GM21526 (cell line): ENCODE data around the gene RASA2.
A peak's percentile ranks its signal among the peaks of the same experiment; 100 is the strongest.

Source experiments
- ATAC-seq: cut with Tn5 transposase; IDR thresholded peaks from one replicate; pipeline ENCODE4 v1.9.1; 2021; ENCODE audit warnings: moderate library complexity; ENCODE audit not compliant: unreplicated experiment, low FRiP score

The RASA2 gene, protein sequence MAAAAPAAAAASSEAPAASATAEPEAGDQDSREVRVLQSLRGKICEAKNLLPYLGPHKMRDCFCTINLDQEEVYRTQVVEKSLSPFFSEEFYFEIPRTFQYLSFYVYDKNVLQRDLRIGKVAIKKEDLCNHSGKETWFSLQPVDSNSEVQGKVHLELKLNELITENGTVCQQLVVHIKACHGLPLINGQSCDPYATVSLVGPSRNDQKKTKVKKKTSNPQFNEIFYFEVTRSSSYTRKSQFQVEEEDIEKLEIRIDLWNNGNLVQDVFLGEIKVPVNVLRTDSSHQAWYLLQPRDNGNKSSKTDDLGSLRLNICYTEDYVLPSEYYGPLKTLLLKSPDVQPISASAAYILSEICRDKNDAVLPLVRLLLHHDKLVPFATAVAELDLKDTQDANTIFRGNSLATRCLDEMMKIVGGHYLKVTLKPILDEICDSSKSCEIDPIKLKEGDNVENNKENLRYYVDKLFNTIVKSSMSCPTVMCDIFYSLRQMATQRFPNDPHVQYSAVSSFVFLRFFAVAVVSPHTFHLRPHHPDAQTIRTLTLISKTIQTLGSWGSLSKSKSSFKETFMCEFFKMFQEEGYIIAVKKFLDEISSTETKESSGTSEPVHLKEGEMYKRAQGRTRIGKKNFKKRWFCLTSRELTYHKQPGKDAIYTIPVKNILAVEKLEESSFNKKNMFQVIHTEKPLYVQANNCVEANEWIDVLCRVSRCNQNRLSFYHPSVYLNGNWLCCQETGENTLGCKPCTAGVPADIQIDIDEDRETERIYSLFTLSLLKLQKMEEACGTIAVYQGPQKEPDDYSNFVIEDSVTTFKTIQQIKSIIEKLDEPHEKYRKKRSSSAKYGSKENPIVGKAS

DNA sequence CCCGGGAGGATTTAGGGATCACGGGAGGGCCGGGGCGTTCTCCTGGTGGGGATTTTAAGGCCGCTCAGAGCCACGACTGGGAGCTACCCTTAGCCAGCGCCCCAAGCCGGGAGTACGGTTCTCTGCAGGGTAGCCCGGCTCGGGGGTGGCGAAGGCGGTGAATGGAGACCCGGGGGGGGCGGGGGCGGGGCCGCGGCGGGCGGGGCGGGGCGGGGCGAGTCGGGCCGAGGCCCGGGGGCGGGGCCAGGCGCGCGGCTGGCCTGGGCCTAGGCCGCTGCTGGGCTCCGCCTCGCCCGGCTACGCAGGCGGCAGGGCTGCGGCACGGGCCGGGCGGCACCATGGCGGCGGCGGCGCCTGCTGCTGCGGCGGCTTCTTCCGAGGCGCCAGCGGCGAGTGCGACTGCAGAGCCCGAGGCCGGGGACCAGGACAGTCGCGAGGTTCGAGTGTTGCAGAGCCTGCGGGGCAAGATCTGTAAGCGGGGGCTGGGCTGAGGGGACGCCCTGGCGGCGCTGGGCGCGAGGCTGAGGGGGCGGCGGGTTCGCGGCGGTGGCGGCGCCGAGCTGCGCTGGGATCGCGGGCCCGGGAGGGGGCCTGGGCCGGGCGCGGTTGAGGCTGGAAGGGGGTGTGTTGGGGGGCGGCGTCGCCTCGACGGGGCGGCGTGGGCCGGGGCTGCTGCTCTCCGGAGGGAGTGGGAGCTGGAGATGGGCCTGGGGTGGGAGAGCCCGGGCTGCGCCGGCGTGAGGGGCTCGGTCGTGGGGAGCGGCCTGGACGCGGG is at the start of gene RASA2:
RASA2 (plus strand) TSS at position 282 of the 775 bp plus-strand sequence; CDS start at position 339, 57 bp downstream.
- ATAC-seq = peak; percentile 55

DNA sequence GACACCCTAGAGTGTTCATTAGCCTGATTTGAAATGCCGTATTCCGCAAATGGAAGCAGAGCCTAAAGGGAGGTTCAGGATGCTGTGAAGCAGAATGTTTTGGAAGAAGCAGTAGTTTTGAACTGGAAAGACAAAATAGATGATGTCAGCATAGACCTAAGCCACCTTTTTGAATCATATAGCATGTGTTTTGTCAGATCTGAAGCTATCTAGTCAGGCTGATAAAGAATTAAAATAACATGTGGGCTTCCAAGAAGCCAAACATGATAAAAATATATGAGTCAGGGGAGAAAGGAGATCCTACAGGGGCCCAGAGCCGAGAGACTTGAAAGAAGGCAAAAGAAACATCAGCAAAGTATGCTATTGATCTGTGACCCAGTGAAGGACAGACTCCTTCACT is 47.2 kb upstream of the RASA2 start:
- no peak for ATAC-seq

DNA sequence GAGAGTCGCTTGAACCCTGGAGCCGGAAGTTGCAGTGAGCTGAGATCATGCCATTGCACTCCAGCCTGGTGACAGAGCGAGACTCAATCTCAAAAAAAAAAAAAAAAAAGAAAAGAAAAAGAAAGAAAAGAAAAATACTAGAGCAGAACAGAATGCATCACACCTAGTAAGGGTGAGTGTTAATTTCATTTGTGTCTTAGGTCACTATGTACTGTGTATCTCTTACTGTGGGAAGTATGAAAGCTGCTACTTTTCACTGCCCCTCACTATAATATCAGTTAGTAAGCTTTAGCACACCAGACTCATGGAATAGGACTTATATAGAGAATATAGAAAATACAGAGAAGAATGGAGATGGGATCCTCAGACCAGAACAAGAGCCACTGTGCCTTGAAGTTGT is 45.9 kb upstream of the RASA2 start:
- peak; percentile 10 for ATAC-seq

DNA sequence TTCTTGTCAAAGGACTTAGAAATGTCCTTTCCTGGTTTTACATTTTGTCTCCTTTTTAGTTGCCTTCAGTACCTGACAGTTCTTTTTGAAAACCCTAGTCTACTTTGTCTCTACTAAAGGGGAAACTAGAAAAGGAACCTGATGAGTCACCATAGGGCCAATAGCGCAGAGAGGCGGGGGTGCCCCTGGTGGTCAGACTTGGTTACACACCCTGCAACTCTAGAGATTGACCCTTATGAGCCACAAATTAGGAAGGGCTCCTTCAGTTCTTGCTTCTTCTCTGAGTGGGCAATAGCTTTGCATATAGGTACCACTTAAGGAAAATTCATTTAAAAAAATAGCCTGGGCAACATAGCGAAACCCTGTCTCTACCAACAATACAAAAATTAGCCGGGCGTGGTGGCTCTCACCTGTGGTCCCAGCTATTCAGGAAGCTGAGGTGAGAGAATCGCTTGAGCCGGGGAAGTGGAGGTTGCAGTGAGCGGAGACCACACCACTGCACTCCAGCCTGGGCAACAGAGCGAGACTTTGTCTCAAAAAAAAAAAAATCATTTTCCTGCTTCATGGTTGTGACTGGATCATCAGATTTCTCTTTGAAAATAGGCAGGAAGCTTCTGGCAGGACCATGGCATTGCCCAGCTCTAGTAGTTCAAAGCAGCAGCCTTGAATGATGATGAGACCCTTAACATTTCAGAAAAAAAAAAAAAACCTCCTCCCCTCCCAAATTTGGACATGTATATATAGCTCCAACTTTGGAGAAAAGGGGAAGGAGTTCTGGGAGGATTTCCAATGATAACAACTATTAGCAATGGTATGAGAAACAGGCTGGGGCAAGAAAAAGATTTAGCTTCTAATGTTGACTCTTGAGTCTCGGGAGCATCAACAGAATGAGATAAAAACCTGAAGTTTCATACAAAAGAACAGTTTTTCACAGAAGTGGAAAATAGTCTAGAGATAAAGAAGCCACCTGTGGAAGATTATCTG is 45.2 kb upstream of the RASA2 start:
- ATAC-seq = peak; percentile 87

DNA sequence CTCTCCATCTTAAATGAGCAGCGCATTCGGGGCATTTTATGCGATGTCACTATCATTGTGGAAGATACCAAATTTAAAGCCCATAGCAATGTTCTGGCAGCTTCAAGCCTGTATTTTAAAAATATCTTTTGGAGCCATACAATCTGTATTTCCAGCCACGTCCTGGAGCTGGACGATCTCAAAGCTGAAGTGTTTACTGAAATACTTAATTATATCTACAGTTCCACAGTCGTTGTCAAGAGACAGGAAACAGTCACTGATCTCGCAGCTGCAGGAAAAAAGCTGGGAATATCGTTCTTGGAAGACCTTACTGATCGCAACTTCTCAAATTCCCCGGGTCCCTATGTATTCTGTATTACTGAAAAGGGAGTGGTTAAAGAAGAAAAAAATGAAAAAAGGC is 44.4 kb upstream of the RASA2 start:
- no peak for ATAC-seq

DNA sequence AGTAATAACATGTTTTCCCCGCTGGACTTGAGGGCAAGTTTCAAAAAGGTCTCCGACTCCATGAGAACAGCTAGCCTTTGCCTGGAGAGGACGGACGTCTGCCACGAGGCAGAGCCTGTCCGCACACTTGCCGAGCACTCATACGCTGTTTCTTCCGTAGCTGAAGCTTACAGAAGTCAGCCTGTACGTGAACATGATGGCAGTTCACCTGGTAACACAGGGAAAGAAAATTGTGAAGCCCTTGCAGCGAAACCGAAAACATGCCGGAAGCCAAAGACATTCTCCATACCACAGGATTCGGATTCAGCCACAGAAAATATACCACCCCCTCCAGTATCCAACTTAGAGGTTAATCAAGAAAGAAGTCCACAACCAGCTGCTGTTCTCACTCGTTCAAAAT is 43.9 kb upstream of the RASA2 start:
- ATAC-seq = no peak

DNA sequence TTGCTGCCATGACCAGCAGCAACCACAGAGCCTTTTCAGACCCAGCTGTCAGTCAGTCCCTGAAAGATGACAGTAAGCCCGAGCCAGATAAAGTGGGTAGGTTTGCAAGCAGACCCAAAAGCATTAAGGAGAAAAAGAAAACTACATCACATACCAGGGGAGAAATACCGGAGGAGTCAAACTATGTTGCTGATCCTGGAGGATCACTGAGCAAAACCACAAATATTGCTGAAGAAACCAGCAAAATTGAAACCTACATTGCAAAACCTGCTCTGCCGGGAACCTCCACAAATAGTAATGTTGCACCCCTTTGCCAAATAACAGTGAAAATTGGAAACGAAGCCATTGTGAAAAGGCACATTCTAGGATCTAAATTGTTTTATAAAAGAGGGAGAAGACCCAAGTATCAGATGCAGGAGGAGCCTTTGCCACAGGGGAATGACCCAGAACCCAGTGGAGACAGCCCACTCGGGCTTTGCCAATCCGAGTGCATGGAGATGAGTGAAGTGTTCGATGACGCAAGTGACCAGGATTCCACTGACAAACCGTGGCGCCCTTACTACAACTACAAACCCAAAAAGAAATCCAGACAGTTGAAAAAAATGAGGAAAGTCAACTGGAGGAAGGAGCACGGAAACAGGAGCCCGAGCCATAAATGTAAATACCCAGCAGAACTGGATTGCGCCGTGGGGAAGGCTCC is 42.1 kb upstream of the RASA2 start:
- no peak for ATAC-seq

DNA sequence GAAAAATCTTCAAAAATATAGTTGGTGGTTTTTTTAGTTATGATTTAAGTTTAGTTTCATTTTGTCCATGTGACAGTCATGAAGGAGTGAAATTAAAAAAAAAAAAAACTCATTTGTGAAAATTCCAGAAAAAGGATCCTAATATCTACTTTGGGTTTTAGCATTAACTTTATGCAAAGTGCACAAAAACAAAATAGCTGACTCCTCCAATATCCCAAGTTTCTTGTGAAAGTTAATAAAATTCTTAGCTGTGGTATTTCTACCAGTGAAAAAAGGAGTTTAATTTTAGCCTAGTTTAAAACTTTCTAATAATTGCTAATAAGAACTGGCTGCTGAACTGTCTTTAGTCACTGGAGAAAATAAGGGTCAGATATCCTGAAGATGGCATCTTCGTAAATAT is 40.8 kb upstream of the RASA2 start:
- ATAC-seq = no peak

DNA sequence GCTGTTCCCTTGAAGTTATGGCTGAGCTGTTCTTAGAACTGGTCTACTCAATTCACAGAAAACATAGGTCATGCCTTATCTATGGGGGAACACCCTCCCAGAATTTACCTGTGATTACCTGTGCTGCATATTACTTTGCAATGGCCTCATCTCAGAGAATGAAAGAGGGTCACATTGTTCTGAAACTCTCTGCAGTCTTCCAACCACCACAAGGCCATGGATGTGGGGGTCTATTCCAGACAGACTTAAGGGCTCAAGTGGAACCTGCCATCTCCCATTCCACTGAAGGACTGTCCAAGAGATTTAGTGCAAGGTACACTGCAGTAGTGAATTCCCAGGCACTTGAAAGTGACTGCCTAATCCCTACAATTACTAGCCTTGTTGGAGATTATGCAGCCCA is 40.1 kb upstream of the RASA2 start:
- no peak for ATAC-seq

DNA sequence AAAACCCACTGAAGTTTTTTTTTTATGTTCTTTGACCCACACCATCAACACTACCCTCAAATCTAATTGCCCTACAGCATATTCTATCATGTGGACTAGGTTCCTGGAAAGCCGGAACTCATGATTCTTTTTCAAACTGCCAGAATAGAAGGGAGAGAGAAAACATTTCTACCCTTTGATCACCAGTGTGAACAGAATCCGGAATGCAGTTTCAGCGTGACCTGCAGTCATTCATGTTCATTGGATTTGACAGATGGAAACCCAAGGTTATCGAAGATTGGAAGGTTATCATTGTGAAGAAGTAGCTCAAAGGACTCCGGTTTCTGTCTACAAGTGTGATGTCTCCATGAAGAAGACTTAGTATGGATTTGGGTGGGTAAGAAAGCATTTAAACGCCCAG is 39.4 kb upstream of the RASA2 start:
- ATAC-seq = no peak

DNA sequence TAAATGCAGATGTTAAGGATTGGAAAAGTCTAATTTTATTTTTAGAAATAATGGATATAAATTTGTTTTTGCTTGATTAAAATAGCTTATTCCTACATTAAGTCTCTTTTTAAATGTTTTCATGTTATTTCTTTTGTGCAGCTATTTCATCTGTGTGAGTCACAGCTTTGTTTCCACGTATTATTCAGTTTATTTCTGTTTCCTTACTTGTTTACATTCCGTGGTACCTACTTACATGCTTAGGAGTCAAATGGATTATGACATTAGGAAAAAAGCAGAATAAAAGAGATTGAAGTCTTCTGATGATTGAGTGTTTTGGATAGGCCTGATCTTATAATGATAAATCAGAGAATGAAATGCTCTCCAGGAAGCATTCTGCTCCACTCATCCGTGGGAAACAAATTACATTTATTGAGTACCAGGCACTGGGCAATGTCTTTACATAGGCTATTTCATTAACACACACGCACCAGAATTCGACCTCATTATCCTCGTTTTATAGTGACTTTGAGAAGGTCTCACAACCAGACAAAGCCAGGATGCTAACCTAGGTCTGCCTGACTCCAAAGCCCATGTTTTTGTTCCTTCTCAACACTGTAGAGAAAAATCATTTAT is 38.1 kb upstream of the RASA2 start:
- no peak for ATAC-seq

DNA sequence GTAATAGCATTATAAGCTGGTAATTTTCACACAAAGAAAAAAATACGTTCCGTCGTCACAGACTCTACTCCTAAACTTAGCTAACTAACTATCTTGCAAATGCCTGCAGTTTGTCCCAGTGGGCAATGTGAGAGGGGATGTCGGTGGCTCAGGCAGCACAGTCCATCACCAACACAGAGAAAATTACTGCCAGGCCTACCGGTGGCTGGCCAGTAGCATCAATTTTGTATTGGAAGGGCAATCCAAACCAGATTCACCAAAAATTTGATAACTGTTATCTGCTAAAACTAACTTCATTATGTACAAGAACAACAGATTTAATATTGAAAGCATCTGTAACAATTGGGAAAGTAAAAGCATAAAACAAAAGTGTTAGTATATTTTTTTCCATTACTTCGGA is 37.4 kb upstream of the RASA2 start:
- no peak for ATAC-seq

DNA sequence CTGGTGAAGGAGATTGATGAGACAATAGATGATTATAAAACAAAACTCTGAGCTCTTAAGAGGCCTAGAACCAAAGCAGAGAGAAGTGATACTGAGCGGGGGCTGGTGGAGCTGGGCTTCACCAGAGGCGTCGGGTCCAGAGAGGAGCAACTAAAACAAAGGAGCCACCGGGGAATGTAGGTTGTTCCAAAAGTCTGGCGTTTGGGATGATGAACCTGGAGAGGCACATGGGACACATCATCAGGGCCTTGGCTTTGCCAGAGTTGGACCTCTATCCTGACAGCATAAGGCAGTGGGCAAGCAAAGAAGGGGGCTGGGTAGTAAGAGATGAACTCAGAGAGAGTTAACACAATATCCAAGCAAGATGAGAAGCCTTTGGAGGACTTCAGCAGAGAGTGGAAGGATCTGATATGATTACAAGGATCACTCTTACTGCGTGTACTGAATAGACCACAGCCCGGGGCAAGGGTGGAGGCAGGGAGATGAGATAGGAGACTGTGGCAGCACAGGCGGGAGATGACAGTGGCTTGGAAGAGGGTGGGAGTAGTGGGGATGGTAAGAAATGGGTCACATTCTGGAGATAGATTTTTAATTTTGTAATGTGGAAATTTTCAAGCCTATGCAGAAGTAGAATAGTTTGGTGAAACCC is 36.0 kb upstream of the RASA2 start:
- ATAC-seq = no peak

DNA sequence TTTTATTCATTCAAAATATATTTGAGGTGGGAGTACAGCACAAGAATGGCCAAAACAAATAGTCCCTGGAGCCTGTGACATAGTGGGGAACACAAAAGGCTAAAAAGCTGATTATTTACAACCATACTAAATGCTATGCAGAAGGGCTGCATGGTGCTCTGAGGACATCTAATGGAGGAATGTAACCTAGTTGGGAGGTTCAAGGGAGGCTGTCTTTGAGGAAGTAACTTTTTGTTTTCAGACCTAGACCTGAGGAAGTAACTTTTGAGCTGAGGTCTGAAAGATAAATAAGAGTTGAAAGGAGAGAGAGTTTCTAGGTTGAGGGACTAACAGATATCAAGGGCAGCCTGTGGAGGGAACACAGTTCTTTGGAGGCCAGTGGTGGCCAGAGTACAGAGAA is 34.8 kb upstream of the RASA2 start:
- ATAC-seq = peak; percentile 64

DNA sequence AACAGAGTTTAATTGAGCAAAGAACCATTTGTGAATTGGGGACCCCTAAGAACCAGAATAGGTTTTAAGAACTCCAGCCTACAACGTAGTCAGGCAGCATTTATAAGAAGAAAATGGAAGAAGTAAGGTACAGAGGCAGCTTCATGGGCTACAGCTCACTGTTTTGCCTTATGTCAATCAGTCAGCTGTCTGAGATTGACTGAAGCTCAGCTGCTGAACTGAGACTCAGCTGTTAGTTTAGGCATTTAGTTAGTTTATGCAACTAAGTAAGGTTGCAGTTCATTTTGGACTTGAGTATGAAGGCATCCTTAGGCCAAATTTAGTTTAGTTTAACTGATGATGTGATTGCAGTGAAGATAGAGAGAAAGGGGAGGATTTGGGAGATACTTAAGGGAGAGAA is 34.1 kb upstream of the RASA2 start:
- ATAC-seq = no peak

DNA sequence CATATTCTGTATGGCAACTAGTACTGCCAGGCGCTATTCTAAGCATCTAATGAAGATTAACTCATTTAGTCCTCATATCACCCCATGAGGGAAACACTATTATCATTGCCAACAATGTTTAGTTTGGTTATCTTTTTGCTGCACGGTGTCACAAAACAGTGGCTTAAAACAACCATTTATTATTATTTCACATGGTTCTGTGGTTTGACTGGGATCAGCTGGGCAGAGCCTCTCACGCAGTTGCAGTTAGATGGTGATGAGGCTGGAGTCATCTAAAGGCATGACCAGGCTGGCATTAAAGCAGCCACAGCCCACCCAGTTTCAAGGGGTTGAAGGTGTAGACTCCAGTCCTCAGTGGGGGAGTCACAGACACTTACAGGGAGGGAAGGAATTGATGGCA is 32.8 kb upstream of the RASA2 start:
- no peak for ATAC-seq

DNA sequence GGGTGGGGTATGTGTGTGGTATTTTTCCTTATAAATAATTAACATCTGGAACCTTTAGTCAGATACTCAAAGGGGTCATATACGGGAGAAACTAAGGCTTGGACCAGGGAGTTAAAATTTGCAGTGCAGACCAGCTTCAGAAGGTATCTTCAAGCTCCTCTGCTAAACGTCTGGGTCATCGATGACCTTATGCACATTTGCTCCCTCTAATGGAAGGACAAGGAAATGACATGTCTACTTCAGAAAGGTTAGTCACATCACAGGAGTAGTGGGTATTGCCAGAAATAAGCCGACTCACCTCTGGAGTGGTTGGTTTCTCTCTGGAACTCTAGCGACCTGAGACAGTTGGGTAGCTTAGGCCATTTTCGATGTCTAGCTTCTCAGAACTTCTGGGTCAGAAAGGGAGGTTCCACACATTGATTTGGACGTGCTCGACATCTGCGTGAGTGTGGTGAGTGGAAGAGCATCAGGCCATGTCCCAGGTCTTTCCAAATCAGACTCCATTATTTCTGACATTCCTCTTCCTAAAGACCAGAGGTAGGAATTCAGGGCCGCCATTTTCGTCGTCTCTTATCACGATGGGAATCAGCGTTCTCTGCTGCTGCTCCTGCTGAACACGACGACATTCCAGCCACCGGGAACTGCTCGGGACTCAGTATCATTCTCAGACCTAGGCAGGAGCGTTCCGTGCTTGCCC is 31.8 kb upstream of the RASA2 start:
- ATAC-seq = no peak
